HG03095 (cell line): Measurements from ENCODE around the gene SLF1.

Experiments
- ATAC-seq: cut with Tn5 transposase; IDR thresholded peaks from one replicate; pipeline ENCODE4 v1.9.1; 2021; ENCODE audit warnings: moderate library complexity; ENCODE audit not compliant: unreplicated experiment

The SLF1 gene

GRCh38 chr5:94660506-94660905, 42.0 kb downstream of the SLF1 start:
- ATAC-seq: no peak

GRCh38 chr5:94661086-94661485, 42.6 kb downstream of the SLF1 start:
- ATAC-seq: no peak

- no peak for ATAC-seq
Measured at GRCh38 chr5:94667937-94668336, 49.5 kb downstream of the SLF1 start.

GRCh38 chr5:94670726-94671125, 52.3 kb downstream of the SLF1 start:
- ATAC-seq: no peak

- ATAC-seq: no peak
Measured at GRCh38 chr5:94672746-94673145, 54.3 kb downstream of the SLF1 start.

GRCh38 chr5:94674490-94675382, 56.3 kb downstream of the SLF1 start:
- no peak for ATAC-seq

- ATAC-seq: no peak
Measured at GRCh38 chr5:94675965-94676618, 57.6 kb downstream of the SLF1 start.

GRCh38 chr5:94682814-94683520, 64.5 kb downstream of the SLF1 start:
- ATAC-seq: no peak

GRCh38 chr5:94689908-94690307, 71.4 kb downstream of the SLF1 start:
- ATAC-seq: no peak

GRCh38 chr5:94690778-94691177, 72.3 kb downstream of the SLF1 start:
- ATAC-seq: no peak

GRCh38 chr5:94691291-94691690, 72.8 kb downstream of the SLF1 start:
- ATAC-seq: no peak

- no peak for ATAC-seq
Measured at GRCh38 chr5:94691949-94692348, 73.5 kb downstream of the SLF1 start.

- ATAC-seq: no peak
Measured at GRCh38 chr5:94692581-94692980, 74.1 kb downstream of the SLF1 start.

GRCh38 chr5:94693043-94693822, 74.8 kb downstream of the SLF1 start:
- ATAC-seq: no peak

GRCh38 chr5:94693845-94694370, 75.4 kb downstream of the SLF1 start:
- no peak for ATAC-seq

GRCh38 chr5:94694671-94695070, 76.2 kb downstream of the SLF1 start:
- no peak for ATAC-seq

- ATAC-seq: no peak
Measured at GRCh38 chr5:94698197-94698596, 79.7 kb downstream of the SLF1 start.

GRCh38 chr5:94699562-94699961, 81.1 kb downstream of the SLF1 start:
- ATAC-seq: no peak

- peak; percentile 63 for ATAC-seq
Measured at GRCh38 chr5:94700592-94700991, 82.1 kb downstream of the SLF1 start.

GRCh38 chr5:94702729-94703128, 84.3 kb downstream of the SLF1 start:
- peak; percentile 76 for ATAC-seq

GRCh38 chr5:94705427-94705826, 87.0 kb downstream of the SLF1 start:
- no peak for ATAC-seq
